ENCODE results near the gene AJAP1.

AJAP1 gene

GRCh38 chr1:4710592-4711415 lies 56.4 kb downstream of the AJAP1 start:
- H3K4me3 ChIP-seq (ENCODE audit: control insufficient read depth, low read depth, low read length): no peak overlapping the region
- TF ChIP-seq, protein P1, sequence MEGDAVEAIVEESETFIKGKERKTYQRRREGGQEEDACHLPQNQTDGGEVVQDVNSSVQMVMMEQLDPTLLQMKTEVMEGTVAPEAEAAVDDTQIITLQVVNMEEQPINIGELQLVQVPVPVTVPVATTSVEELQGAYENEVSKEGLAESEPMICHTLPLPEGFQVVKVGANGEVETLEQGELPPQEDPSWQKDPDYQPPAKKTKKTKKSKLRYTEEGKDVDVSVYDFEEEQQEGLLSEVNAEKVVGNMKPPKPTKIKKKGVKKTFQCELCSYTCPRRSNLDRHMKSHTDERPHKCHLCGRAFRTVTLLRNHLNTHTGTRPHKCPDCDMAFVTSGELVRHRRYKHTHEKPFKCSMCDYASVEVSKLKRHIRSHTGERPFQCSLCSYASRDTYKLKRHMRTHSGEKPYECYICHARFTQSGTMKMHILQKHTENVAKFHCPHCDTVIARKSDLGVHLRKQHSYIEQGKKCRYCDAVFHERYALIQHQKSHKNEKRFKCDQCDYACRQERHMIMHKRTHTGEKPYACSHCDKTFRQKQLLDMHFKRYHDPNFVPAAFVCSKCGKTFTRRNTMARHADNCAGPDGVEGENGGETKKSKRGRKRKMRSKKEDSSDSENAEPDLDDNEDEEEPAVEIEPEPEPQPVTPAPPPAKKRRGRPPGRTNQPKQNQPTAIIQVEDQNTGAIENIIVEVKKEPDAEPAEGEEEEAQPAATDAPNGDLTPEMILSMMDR (conservative IDR thresholded peaks at IDR 0.05; ENCODE audit: control insufficient read depth, insufficient read depth, low read depth, low read length): no peak
- DNase-seq (ENCODE audit: low read depth): no peak

- H3K4me3 ChIP-seq (ENCODE audit: control insufficient read depth, low read depth, low read length): no peak overlapping the region
- no peak for DNase-seq (ENCODE audit: low read depth)
- TF ChIP-seq, protein P1 (conservative IDR thresholded peaks at IDR 0.05; ENCODE audit: control insufficient read depth, insufficient read depth, low read depth, low read length): no peak
Observed at GRCh38 chr1:4711416-4712275, 57.2 kb downstream of the AJAP1 start.

DNA sequence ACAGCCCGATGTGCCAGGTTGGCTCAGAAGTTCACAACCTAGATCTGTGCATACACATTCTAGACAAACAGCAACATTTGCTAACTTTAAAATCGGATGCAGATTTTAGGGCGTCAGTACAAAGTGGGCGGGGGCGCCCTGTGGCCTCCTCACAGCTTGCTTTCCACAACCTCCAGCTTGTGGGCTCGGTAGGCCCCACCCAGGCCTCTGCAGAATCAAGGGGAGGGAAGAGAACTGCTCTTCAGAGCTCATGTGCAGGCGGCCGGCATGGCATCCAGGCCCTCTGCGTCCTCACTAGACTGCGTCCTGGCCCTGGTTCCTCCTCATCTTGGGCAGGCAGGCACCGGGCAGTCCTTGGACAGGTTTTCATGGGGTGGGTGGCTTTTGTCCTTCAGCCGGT lies 59.3 kb downstream of the AJAP1 start:
- TF ChIP-seq, protein P1 (conservative IDR thresholded peaks at IDR 0.05; ENCODE audit: control insufficient read depth, insufficient read depth, low read depth, low read length): no peak
- no peak for DNase-seq (ENCODE audit: low read depth)
- no peak overlapping the region for H3K4me3 ChIP-seq (ENCODE audit: control insufficient read depth, low read depth, low read length)

DNA sequence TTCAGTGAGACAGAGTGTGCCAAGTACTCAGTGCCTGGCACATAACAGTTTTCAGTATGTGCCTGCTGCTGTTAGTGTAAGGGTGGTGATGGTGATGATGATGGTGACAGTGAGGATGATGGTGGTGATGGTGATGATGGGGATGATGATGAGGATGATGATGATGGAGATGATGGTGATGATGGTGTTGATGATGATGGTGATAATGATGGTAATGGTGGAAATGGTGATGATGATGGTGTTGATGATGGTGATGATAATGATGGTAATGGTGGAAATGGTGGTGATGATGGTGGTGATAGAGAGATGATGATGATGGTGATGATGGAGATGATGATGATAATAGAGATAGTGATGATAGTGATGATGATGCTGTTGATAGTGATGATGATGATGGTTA lies 62.0 kb downstream of the AJAP1 start:
- no peak overlapping the region for H3K4me3 ChIP-seq (ENCODE audit: control insufficient read depth, low read depth, low read length)
- no peak for DNase-seq (ENCODE audit: low read depth)
- TF ChIP-seq, protein P1 (conservative IDR thresholded peaks at IDR 0.05; ENCODE audit: control insufficient read depth, insufficient read depth, low read depth, low read length): no peak

DNA sequence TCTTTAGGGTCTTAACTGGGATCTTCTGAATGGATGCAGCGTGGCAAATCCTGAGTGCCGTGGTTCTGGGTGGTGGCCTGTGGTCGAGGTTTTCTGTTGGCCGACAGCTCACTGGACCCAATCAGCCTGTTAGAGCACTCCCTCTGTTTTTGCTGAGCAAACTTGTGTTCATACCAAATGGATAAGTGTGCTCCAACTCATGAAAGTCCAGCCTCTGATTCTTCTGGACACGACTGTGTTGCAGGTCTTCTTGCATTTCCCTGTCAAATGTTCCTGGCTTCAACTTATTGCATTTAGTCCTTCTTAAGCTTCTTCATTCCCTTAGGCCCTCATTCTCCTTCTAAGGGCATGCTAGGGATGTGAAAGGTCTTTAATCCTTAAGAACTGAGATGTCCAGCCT lies 63.7 kb downstream of the AJAP1 start:
- TF ChIP-seq, protein P1 (conservative IDR thresholded peaks at IDR 0.05; ENCODE audit: control insufficient read depth, insufficient read depth, low read depth, low read length): no peak
- DNase-seq (ENCODE audit: low read depth): no peak
- H3K4me3 ChIP-seq (ENCODE audit: control insufficient read depth, low read depth, low read length): no peak overlapping the region

- TF ChIP-seq, protein P1 (conservative IDR thresholded peaks at IDR 0.05; ENCODE audit: control insufficient read depth, insufficient read depth, low read depth, low read length): no peak
- DNase-seq (ENCODE audit: low read depth): no peak
- H3K4me3 ChIP-seq (ENCODE audit: control insufficient read depth, low read depth, low read length): no peak overlapping the region
Observed at GRCh38 chr1:4723106-4723505, 68.7 kb downstream of the AJAP1 start.

Data from fibroblast of mammary gland (primary cell).